H1 (cell line): ENCODE data around the gene STX8. TPM values are rescaled to one million over a fixed set of nuclear protein-coding genes. Genes with fewer than 3 reads are reported as not detected.
"Not testable (repeated sequence)": the region's sequence is repeated elsewhere in the genome, so short reads cannot be mapped to it uniquely, and the experiment has no call there.

Experiments
- CTCF ChIA-PET: fragments of 300-600 bp; sonication (Branson Sonifier 250); formaldehyde crosslinking; loops from one replicate; lab custom pipeline; 2021; ENCODE audit not compliant: partially characterized antibody; lab: Charles Lee
- POLR2A ChIA-PET: fragments of 300-600 bp; sonication (Branson Sonifier 250); formaldehyde crosslinking; loops from one replicate; lab custom pipeline; 2021; ENCODE audit warnings: inconsistent platforms; ENCODE audit not compliant: partially characterized antibody; lab: Charles Lee
- DNase-seq, 2 experiments: peaks; one replicate each; pipeline versions ENCODE4 v3.0.0 to v3.0.0-alpha.2; 2010 to 2022; ENCODE audit warnings: low spot score in 2 of 2, low read depth in 1 of 2, mixed read lengths in 1 of 2
- FAIRE-seq: peaks from 2 replicates; lab custom pipeline; 2011; peaks lifted over from hg19 to GRCh38; lab: Jason Lieb, UNC
- H2AFZ ChIP-seq: 2 replicates; pipeline ENCODE4 v1.8.1; 2012; ENCODE audit warnings: low read length, inconsistent platforms
- H2AK5ac ChIP-seq: 2 replicates; pipeline ENCODE4 v1.6.1; 2013; ENCODE audit warnings: low read depth, low read length
- H2BK120ac ChIP-seq: replicated peaks from 2 replicates; pipeline ENCODE3; 2013; ENCODE audit warnings: low read depth, low read length, inconsistent platforms
- H2BK12ac ChIP-seq: 2 replicates; pipeline ENCODE4 v1.6.1; 2013; ENCODE audit warnings: low read depth, low read length
- H2BK15ac ChIP-seq: 2 replicates; pipeline ENCODE4 v1.6.1; 2013; ENCODE audit warnings: low read length
- H2BK20ac ChIP-seq: 2 replicates; pipeline ENCODE4 v1.6.1; 2013; ENCODE audit warnings: low read length
- H2BK5ac ChIP-seq: 2 replicates; pipeline ENCODE4 v1.6.1; 2013; ENCODE audit warnings: low read depth, low read length
- H3K14ac ChIP-seq: 2 replicates; pipeline ENCODE4 v1.6.1; 2013; ENCODE audit warnings: inconsistent platforms; ENCODE audit not compliant: insufficient read length
- H3K18ac ChIP-seq: 2 replicates; pipeline ENCODE4 v1.6.1; 2013; ENCODE audit warnings: low read length; ENCODE audit errors: extremely low read depth
- H3K23ac ChIP-seq: 2 replicates; pipeline ENCODE4 v1.6.1; 2013; ENCODE audit warnings: inconsistent platforms; ENCODE audit not compliant: insufficient read length
- H3K23me2 ChIP-seq: 2 replicates; pipeline ENCODE4 v1.6.1; 2013; ENCODE audit warnings: low read depth, low read length
- H3K27ac ChIP-seq: 2 replicates; pipeline ENCODE4 v1.6.1; 2011; ENCODE audit warnings: low read depth, low read length, inconsistent platforms
- H3K27me3 ChIP-seq, 4 experiments: replicated peaks in 1 of 4; 1 replicate in 1 of 4; 2 replicates in 3 of 4; pipeline versions ENCODE4 v1.6.1 to v1.8.1; 2011 to 2013; ENCODE audit warnings: low read length in 3 of 4, mild to moderate bottlenecking in 3 of 4, inconsistent platforms in 2 of 4, mixed read lengths in 2 of 4, moderate library complexity in 1 of 4; ENCODE audit not compliant: control insufficient read depth in 3 of 4, insufficient read depth in 3 of 4; ENCODE audit errors: extremely low read depth in 1 of 4
- H3K36me3 ChIP-seq, 4 experiments: 2 replicates each; pipeline versions ENCODE4 v1.6.1 to v1.8.1; 2011 to 2013; ENCODE audit warnings: mild to moderate bottlenecking in 4 of 4, low read length in 3 of 4, moderate library complexity in 2 of 4, control low read depth in 1 of 4, inconsistent platforms in 1 of 4; ENCODE audit not compliant: insufficient read depth in 4 of 4, control insufficient read depth in 2 of 4
- H3K4ac ChIP-seq: replicated peaks from 2 replicates; pipeline ENCODE3; 2013; ENCODE audit warnings: low read length, low read depth, mixed read lengths, inconsistent platforms; ENCODE audit not compliant: insufficient read length
- H3K4me1 ChIP-seq, 4 experiments: replicated peaks in 1 of 4; 1 replicate in 1 of 4; 2 replicates in 3 of 4; pipeline versions ENCODE4 v1.6.1 to v1.8.1; 2011 to 2013; ENCODE audit warnings: low read length in 3 of 4, inconsistent platforms in 2 of 4, mixed read lengths in 1 of 4; ENCODE audit not compliant: insufficient read depth in 4 of 4, control insufficient read depth in 3 of 4
- H3K4me2 ChIP-seq, 2 experiments: 2 replicates each; pipeline versions ENCODE4 v1.6.1 to v1.8.1; 2011 to 2013; ENCODE audit warnings: low read depth in 2 of 2, low read length in 2 of 2, control low read depth in 1 of 2, inconsistent platforms in 1 of 2, mild to moderate bottlenecking in 1 of 2; ENCODE audit not compliant: insufficient read depth in 1 of 2
- H3K4me3 ChIP-seq, 4 experiments: fragments of 200-600, 300-600 bp in 1 of 4; sonication (generic), shearing (Covaris generic), sonication (Bioruptor Twin) in 1 of 4; 2 replicates each; pipeline versions ENCODE4 v1.5.1 to v1.8.1; 2011 to 2016; ENCODE audit warnings: low read length in 4 of 4, low read depth in 3 of 4, control low read depth in 2 of 4, inconsistent platforms in 2 of 4, mild to moderate bottlenecking in 2 of 4, mixed read lengths in 1 of 4, moderate library complexity in 1 of 4; ENCODE audit not compliant: insufficient read depth in 2 of 4; ENCODE audit errors: extremely low read depth in 1 of 4
- H3K56ac ChIP-seq: replicated peaks from 2 replicates; pipeline ENCODE3; 2013; ENCODE audit warnings: low read depth, mild to moderate bottlenecking, mixed read lengths, low read length, inconsistent platforms; ENCODE audit not compliant: insufficient read length
- H3K79me1 ChIP-seq: 2 replicates; pipeline ENCODE4 v1.6.1; 2013; ENCODE audit warnings: low read depth, low read length, control low read depth
- H3K79me2 ChIP-seq, 2 experiments: 2 replicates each; pipeline versions ENCODE4 v1.6.1 to v1.8.1; 2012 to 2013; ENCODE audit warnings: low read length in 2 of 2, mild to moderate bottlenecking in 2 of 2, inconsistent platforms in 1 of 2; ENCODE audit not compliant: insufficient read depth in 2 of 2, control insufficient read depth in 1 of 2
- H3K9ac ChIP-seq, 4 experiments: replicated peaks in 1 of 4; 1 replicate in 1 of 4; 2 replicates in 3 of 4; pipeline versions ENCODE4 v1.6.1 to v1.8.1; 2011 to 2013; ENCODE audit warnings: low read depth in 3 of 4, low read length in 3 of 4, control low read depth in 2 of 4, mild to moderate bottlenecking in 2 of 4, moderate library complexity in 2 of 4, inconsistent platforms in 1 of 4; ENCODE audit errors: extremely low read depth in 1 of 4
- H3K9me3 ChIP-seq, 2 experiments: 2 replicates each; pipeline versions ENCODE4 v1.6.1 to v1.8.1; 2012 to 2013; ENCODE audit warnings: mild to moderate bottlenecking in 2 of 2, moderate library complexity in 2 of 2, control low read depth in 1 of 2, inconsistent platforms in 1 of 2, low read depth in 1 of 2, low read length in 1 of 2, mixed read lengths in 1 of 2; ENCODE audit not compliant: insufficient read depth in 2 of 2
- H4K20me1 ChIP-seq, 2 experiments: replicated peaks in 1 of 2; 2 replicates each; pipeline versions ENCODE3 to v1.8.1; 2011 to 2013; ENCODE audit warnings: inconsistent platforms in 2 of 2, low read length in 2 of 2, mild to moderate bottlenecking in 1 of 2; ENCODE audit not compliant: insufficient read depth in 2 of 2, control insufficient read depth in 1 of 2
- H4K5ac ChIP-seq: 2 replicates; pipeline ENCODE4 v1.6.1; 2013; ENCODE audit warnings: low read length, low read depth, mixed read lengths, inconsistent platforms; ENCODE audit not compliant: insufficient read length
- H4K8ac ChIP-seq: 2 replicates; pipeline ENCODE4 v1.8.0; 2013; ENCODE audit warnings: mild to moderate bottlenecking, moderate library complexity, low read length, inconsistent platforms; ENCODE audit not compliant: insufficient read depth; ENCODE audit errors: extremely low read depth
- H4K91ac ChIP-seq: replicated peaks from 2 replicates; pipeline ENCODE3; 2013; ENCODE audit warnings: low read length, mixed read lengths, inconsistent platforms; ENCODE audit not compliant: insufficient read length
- RAD21 ChIP-seq, 2 experiments: IDR thresholded peaks in 1 of 2; conservative IDR thresholded peaks in 1 of 2; 2 replicates each; pipeline ENCODE4 v1.6.1; 2011; ENCODE audit warnings: low read depth in 2 of 2, low read length in 2 of 2, improper control_type of control experiment in 1 of 2, inconsistent platforms in 1 of 2, mild to moderate bottlenecking in 1 of 2, moderate library complexity in 1 of 2
- WGBS, 2 experiments: shearing (Covaris generic) in 1 of 2; methylation state at CpG; one replicate each; pipeline versions ENCODE4 v1.1.6 to v1.1.7; 2013 to 2015; ENCODE audit warnings: low lambda C conversion rate in 2 of 2, mixed read lengths in 2 of 2, inconsistent platforms in 1 of 2, low coverage in 1 of 2, missing lambda C conversion rate in 1 of 2; ENCODE audit not compliant: insufficient replicate concordance in 2 of 2, insufficient coverage in 1 of 2, insufficient read length in 1 of 2; ENCODE audit errors: extremely low coverage in 1 of 2, missing lambda C conversion rate in 1 of 2; 5-methylcytosine and 5-hydroxymethylcytosine counted together
- polyA plus RNA-seq, 7 experiments: library from polyadenylated mRNA; depleted of rRNA in 3 of 7; stranded (reverse) in 5 of 7; unstranded in 2 of 7; fragments of >200 nt in 5 of 7; fragments of 200-250 nt in 2 of 7; gene quantifications; 1 replicate in 5 of 7; 2 replicates in 1 of 7; 4 replicates in 1 of 7; pipeline versions ENCODE4 v1.2.1 to v1.2.3, GENCODE V29; 2011 to 2013; ENCODE audit warnings: missing spikeins in 2 of 7, mixed read lengths in 2 of 7
- total RNA-seq: library from RNA; stranded (reverse); fragmentation: NEBNext Ultra II Directional; extraction: Animal tissue kit (Norgen Biotek cat#: 25700); gene quantifications from 2 replicates; pipeline ENCODE4 v1.2.1, GENCODE V29; 2021
- TF ChIP-seq, protein P1 (sequence below), 3 experiments: IDR thresholded peaks; 1 replicate in 2 of 3; 2 replicates in 1 of 3; pipeline versions ENCODE4 v1.5.1 to v1.6.1; 2011; ENCODE audit warnings: low read length in 3 of 3, mild to moderate bottlenecking in 3 of 3, inconsistent platforms in 2 of 3, low read depth in 1 of 3, moderate library complexity in 1 of 3; ENCODE audit not compliant: insufficient read depth in 1 of 3; ENCODE audit errors: control extremely low read depth in 1 of 3

The STX8 gene
- total and polyA plus RNA-seq, 2 of the 8 experiments (the other 6 are each of a cell fraction or from before 2014, with no cell fraction given): 22.8 to 42.5 TPM

DNA sequence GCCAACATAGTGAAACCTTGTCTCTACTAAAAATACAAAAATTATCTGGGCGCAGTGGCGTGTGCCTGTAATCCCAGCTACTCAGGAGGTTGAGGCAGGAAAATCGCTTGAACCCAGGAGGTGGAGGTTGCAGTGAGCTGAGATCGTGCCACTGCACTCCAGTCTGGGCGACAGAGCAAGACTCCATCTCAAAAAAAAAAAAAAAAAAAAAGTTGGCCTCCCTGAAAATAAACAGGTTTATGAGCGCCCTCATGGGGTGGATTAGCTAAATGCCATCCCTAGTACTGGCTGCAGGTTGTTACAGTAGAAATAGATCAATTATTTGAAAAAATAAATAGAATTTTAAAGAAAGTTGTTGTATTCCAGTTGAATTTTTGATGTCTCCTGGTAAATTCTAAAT lies 20.9 kb downstream of the STX8 start:
- H3K79me2 ChIP-seq, H3K56ac ChIP-seq, H3K9ac ChIP-seq, POLR2A ChIA-PET, H3K36me3 ChIP-seq, H4K20me1 ChIP-seq, H4K8ac ChIP-seq, H2BK120ac ChIP-seq, H2AFZ ChIP-seq, H3K4me1 ChIP-seq, H4K5ac ChIP-seq, H3K14ac ChIP-seq, H3K4me2 ChIP-seq, H2BK20ac ChIP-seq, H3K18ac ChIP-seq, H3K23me2 ChIP-seq, H2BK5ac ChIP-seq, H3K4ac ChIP-seq, H2AK5ac ChIP-seq, H3K23ac ChIP-seq, H4K91ac ChIP-seq, H3K4me3 ChIP-seq, H3K79me1 ChIP-seq, H3K9me3 ChIP-seq, H2BK12ac ChIP-seq, H2BK15ac ChIP-seq, H3K27me3 ChIP-seq, H3K27ac ChIP-seq, FAIRE-seq: not testable (repeated sequence)
- peak in 1 of 2 experiments; percentile 73 for DNase-seq
- TF ChIP-seq, protein P1, sequence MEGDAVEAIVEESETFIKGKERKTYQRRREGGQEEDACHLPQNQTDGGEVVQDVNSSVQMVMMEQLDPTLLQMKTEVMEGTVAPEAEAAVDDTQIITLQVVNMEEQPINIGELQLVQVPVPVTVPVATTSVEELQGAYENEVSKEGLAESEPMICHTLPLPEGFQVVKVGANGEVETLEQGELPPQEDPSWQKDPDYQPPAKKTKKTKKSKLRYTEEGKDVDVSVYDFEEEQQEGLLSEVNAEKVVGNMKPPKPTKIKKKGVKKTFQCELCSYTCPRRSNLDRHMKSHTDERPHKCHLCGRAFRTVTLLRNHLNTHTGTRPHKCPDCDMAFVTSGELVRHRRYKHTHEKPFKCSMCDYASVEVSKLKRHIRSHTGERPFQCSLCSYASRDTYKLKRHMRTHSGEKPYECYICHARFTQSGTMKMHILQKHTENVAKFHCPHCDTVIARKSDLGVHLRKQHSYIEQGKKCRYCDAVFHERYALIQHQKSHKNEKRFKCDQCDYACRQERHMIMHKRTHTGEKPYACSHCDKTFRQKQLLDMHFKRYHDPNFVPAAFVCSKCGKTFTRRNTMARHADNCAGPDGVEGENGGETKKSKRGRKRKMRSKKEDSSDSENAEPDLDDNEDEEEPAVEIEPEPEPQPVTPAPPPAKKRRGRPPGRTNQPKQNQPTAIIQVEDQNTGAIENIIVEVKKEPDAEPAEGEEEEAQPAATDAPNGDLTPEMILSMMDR (IDR thresholded peaks at IDR 0.05; ENCODE audit: control extremely low read depth in 1 of 3, insufficient read depth in 1 of 3, low read depth in 1 of 3, low read length in 3 of 3): peak in 2 of 3 experiments; percentile 25 to 52; a peak in 3 of 4 replicates
- TF ChIP-seq RAD21 (IDR thresholded peaks at IDR 0.05 in 1 of 2, conservative IDR thresholded peaks at IDR 0.05 in 1 of 2; ENCODE audit: low read depth in 2 of 2, low read length in 2 of 2): peak; percentile 55 to 58
- WGBS, 2 experiments: 58% methylated on average over 4 of the region's 6 CpGs; no CpG with 5 or more reads in 1 of the 2 experiments
- CTCF ChIA-PET: interaction anchor here (0.6 to 2.1 kb wide), 17 partner anchors 10 to 1146 kb away, joined by 3 to 8 read pairs (median 3); partner anchors contain the start of gene CFAP52
